Ascending aorta (tissue), 2 donors: ENCODE results near the gene APOC4. TPM values are rescaled to one million over a fixed set of nuclear protein-coding genes. Genes with fewer than 3 reads are reported as not detected.

ENCODE experiments used
- DNase-seq, 2 donors: peaks; one replicate each; pipeline ENCODE4 v3.0.0-alpha.2; 2019; ENCODE audit warnings: low spot score in 2 of 2
- H3K27ac ChIP-seq, 2 donors: fragments of 200-600 bp; sonication (generic); one replicate each; pipeline ENCODE4 v1.5.1; 2016 to 2017; ENCODE audit warnings: mild to moderate bottlenecking in 1 of 2
- H3K27me3 ChIP-seq: fragments of 200-600 bp; sonication (generic); one replicate; pipeline ENCODE4 v1.5.1; 2017
- H3K36me3 ChIP-seq, 2 donors: fragments of 200-600 bp; sonication (generic); one replicate each; pipeline ENCODE4 v1.5.1; 2016
- H3K4me1 ChIP-seq, 2 donors: fragments of 200-600 bp; sonication (generic); one replicate each; pipeline ENCODE4 v1.5.1; 2016 to 2017; ENCODE audit warnings: mild to moderate bottlenecking in 1 of 2
- H3K4me3 ChIP-seq, 2 donors: fragments of 200-600 bp; sonication (generic); one replicate each; pipeline ENCODE4 v1.5.1; 2016 to 2017; ENCODE audit warnings: mild to moderate bottlenecking in 1 of 2
- H3K9me3 ChIP-seq, 2 donors: fragments of 200-600 bp; sonication (generic); one replicate each; pipeline ENCODE4 v1.5.1; 2016
- intact Hi-C: fragments of 100-400 bp; cut with DNase I; formaldehyde crosslinking; loops from one replicate; pipeline ENCODE4 v1.15.1; 2023
- total RNA-seq: library from RNA; depleted of rRNA; stranded (reverse); fragments of >200 nt; gene quantifications from one replicate; pipeline ENCODE4 v1.1.0, GENCODE V29; 2016
- TF ChIP-seq, protein P1 (sequence below), 3 experiments: fragments of 200-600 bp in 2 of 3; fragments of 450-650 bp in 1 of 3; sonication (generic) in 2 of 3; IDR thresholded peaks; one replicate each; pipeline ENCODE4 v1.5.1; 2016 to 2019; ENCODE audit warnings: antibody characterized with exemption in 3 of 3, mild to moderate bottlenecking in 1 of 3, moderate library complexity in 1 of 3

The APOC4 gene
- total RNA-seq, 1 donor from 2014 or later = not detected

- peaks cover 85 to 89% of the 10 kb centered on the region in 2 donors for H3K36me3 ChIP-seq
Measured at GRCh38 chr19:44897835-44898234, 44.2 kb upstream of the APOC4 start.

DNA sequence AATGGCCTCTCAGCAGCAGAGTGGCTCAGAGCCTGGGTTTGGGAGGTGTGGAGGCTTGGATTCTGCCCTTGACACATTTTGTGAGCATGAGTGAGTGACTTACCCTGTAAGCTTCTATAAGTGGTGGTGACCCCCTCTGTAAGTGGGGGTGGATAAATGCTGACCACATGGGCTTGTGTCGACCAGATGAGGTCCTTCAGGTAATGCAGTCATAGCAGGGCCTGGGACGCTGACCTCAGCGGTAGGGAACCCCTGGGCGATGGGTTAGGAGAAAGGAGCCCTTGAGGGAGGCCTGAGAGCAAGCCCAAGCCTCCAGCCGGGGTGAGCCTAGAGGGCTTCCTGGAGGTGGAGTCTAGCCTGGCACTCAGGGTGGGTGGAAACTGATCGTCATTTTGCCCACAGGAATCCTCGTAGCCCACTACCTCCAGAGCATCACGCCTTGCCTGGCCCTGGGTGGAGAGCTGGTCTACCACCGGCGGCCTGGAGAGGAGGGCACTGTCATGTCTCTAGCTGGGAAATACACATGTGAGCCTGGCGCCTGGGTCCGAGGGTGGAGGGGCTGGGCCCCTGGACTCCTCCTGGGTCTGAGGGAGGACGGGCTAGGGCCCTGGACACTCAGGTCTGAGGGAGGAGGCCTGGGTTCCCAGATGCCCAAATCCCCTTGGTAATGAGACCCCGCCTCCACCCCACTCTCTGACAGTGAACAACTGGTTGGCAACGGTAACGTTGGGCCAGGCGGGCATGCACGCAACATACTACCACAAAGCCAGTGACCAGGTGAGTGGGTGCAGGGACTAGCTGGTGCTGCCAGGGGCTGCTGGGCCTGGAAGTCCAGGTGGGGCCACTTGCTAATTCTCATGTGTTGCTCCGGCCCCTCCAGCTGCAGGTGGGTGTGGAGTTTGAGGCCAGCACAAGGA, 41.5 kb upstream of the APOC4 start:
- peaks cover 1% of the 10 kb centered on the region for H3K27me3 ChIP-seq
- H3K4me1 ChIP-seq = peaks cover 0 to 1% of the 10 kb centered on the region in 2 donors
- H3K27ac ChIP-seq = no peak overlapping the region
- intact Hi-C loops = loop anchor here (5.0 to 10.0 kb wide), 2 partner anchors 347 to 434 kb away; partner anchors contain the start of gene EXOC3L2
- TF ChIP-seq, protein P1, sequence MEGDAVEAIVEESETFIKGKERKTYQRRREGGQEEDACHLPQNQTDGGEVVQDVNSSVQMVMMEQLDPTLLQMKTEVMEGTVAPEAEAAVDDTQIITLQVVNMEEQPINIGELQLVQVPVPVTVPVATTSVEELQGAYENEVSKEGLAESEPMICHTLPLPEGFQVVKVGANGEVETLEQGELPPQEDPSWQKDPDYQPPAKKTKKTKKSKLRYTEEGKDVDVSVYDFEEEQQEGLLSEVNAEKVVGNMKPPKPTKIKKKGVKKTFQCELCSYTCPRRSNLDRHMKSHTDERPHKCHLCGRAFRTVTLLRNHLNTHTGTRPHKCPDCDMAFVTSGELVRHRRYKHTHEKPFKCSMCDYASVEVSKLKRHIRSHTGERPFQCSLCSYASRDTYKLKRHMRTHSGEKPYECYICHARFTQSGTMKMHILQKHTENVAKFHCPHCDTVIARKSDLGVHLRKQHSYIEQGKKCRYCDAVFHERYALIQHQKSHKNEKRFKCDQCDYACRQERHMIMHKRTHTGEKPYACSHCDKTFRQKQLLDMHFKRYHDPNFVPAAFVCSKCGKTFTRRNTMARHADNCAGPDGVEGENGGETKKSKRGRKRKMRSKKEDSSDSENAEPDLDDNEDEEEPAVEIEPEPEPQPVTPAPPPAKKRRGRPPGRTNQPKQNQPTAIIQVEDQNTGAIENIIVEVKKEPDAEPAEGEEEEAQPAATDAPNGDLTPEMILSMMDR (IDR thresholded peaks at IDR 0.05) = no peak
- H3K4me3 ChIP-seq = no peak overlapping the region
- peaks cover 61 to 66% of the 10 kb centered on the region in 2 donors for H3K36me3 ChIP-seq
- no peaks in the 10 kb centered on the region for H3K9me3 ChIP-seq
- DNase-seq = no peak

More at GRCh38 chr19:44897835-44898234, 44.2 kb upstream of the APOC4 start:
- Histone ChIP-seq H3K27me3 (no peaks in the 10 kb centered on the region), H3K9me3 (no peaks in the 10 kb centered on the region), H3K27ac (no peak overlapping the region), H3K4me3 (no peak overlapping the region), H3K4me1 (no peaks in the 10 kb centered on the region)
- TF ChIP-seq, protein P1 (IDR thresholded peaks at IDR 0.05) = no peak
- intact Hi-C loops = no loop called here
- DNase-seq = no peak

DNA sequence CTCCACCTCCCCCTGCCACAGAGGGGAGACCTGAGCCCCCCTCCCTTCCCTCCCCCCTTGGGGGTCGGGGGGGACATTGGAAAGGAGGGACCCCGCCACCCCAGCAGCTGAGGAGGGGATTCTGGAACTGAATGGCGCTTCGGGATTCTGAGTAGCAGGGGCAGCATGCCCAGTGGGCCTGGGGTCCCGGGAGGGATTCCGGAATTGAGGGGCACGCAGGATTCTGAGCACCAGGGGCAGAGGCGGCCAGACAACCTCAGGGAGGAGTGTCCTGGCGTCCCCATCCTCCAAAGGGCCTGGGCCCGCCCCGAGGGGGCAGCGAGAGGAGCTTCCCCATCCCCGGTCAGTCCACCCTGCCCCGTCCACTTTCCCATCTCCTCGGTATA, 38.8 kb upstream of the APOC4 start:
- no peak for DNase-seq
- Histone ChIP-seq H3K36me3 (peaks cover 36 to 42% of the 10 kb centered on the region in 2 donors), H3K4me3 (no peak overlapping the region), H3K27ac (no peak overlapping the region), H3K9me3 (no peaks in the 10 kb centered on the region), H3K27me3 (peaks cover 3% of the 10 kb centered on the region), H3K4me1 (peaks cover 0 to 5% of the 10 kb centered on the region in 2 donors)
- intact Hi-C loops = loop anchor here (1.0 to 10.0 kb wide), 3 partner anchors 48 to 432 kb away; partner anchors contain the start of gene EXOC3L2
- TF ChIP-seq, protein P1 (IDR thresholded peaks at IDR 0.05) = no peak

GRCh38 chr19:44903602-44904425, 38.2 kb upstream of the APOC4 start:
- Histone ChIP-seq H3K9me3 (no peaks in the 10 kb centered on the region), H3K27me3 (peaks cover 3% of the 10 kb centered on the region), H3K4me3 (no peak overlapping the region), H3K36me3 (peaks cover 30 to 41% of the 10 kb centered on the region in 2 donors), H3K4me1 (peaks cover 0 to 5% of the 10 kb centered on the region in 2 donors), H3K27ac (no peak overlapping the region)
- intact Hi-C loops = loop anchor here (1.0 to 10.0 kb wide), 3 partner anchors 47 to 431 kb away; partner anchors contain the start of gene EXOC3L2
- TF ChIP-seq, protein P1 (IDR thresholded peaks at IDR 0.05) = peak; percentile 92 to 99 (median 95)
- peak in 1 of 2 donors; percentile 88 for DNase-seq

DNA sequence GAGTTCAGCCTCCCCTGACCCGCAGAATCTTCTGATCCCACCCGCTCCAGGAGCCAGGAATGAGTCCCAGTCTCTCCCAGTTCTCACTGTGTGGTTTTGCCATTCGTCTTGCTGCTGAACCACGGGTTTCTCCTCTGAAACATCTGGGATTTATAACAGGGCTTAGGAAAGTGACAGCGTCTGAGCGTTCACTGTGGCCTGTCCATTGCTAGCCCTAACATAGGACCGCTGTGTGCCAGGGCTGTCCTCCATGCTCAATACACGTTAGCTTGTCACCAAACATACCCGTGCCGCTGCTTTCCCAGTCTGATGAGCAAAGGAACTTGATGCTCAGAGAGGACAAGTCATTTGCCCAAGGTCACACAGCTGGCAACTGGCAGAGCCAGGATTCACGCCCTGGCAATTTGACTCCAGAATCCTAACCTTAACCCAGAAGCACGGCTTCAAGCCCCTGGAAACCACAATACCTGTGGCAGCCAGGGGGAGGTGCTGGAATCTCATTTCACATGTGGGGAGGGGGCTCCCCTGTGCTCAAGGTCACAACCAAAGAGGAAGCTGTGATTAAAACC, 37.5 kb upstream of the APOC4 start:
- Histone ChIP-seq H3K36me3 (peaks cover 27 to 36% of the 10 kb centered on the region in 2 donors), H3K4me1 (peaks cover 0 to 5% of the 10 kb centered on the region in 2 donors), H3K4me3 (no peak overlapping the region), H3K9me3 (no peaks in the 10 kb centered on the region), H3K27me3 (peaks cover 3% of the 10 kb centered on the region), H3K27ac (no peak overlapping the region)
- intact Hi-C loops = loop anchor here (5.0 to 10.0 kb wide), 2 partner anchors 343 to 430 kb away; partner anchors contain the start of gene EXOC3L2
- DNase-seq = no peak
- TF ChIP-seq, protein P1 (IDR thresholded peaks at IDR 0.05) = no peak
